ENCODE results near the gene NOS1AP.

NOS1AP gene

GRCh38 chr1:162270016-162270770 lies 200.7 kb downstream of the NOS1AP start:
- no peak for DNase-seq

GRCh38 chr1:162271972-162272371 lies 202.5 kb downstream of the NOS1AP start:
- no peak for DNase-seq

DNA sequence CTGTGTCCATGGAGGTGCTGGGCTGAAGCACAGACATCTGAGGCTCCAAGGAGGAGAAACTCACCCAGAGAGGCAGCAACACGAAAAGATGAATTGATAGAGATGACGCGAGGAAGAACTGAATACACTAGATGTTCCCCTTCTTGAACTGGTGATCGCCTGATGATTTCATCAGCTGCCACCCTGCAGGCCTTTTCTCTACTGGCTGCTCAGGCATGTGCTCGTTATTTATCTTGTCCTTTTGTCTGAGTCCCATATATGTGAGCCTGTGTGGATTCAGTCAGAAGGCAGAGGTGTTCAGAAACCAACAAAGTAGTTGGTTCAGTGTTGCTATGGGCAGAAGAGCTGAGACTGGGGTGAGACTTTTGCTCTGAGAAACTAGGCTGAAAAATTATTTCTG lies 202.9 kb downstream of the NOS1AP start:
- DNase-seq = no peak

DNA sequence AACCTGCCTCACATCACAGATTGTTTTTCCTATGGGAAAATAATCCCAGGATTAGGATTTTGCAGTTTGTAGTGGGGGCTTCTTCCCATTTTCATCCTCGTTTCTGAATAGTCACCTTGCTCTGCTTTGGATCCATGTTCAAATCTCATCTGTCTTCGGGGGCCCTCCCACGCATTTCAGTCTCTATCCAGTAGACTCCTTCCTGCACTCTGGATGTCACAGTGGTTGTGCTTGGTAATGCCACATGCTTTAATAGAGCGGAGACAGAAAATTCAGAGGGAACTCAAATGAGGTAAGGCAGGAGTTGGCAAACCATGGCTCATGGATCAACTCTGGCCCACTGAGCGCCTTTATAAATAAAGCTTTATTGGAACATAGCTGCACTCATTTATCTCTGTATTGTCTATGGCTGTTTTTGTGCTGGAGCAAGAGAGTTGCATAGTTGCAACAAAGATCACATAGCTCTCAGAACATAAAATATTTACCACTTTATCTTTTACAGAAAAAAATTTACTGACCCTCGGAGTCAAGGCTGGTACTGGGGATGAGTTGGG lies 206.2 kb downstream of the NOS1AP start:
- no peak for DNase-seq

DNA sequence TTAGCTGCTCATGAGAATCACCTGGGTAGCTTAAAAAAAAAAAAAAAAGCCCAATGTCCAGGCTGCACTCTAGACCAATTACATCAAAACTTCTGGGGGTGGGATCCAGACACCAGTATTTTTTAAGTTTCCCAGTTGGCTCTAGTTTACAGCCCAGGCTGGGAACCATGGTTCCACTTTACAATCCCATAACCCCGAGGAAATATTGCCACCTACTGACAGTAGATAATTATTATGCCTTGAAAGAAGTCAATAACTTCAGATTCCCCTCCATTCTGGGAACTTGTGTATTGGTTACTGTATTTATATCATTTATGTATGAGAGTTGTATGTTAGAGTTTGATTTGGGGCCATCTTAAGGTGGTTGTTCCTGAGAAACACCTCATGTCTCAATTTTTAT lies 207.0 kb downstream of the NOS1AP start:
- peak; percentile 37 for DNase-seq

DNA sequence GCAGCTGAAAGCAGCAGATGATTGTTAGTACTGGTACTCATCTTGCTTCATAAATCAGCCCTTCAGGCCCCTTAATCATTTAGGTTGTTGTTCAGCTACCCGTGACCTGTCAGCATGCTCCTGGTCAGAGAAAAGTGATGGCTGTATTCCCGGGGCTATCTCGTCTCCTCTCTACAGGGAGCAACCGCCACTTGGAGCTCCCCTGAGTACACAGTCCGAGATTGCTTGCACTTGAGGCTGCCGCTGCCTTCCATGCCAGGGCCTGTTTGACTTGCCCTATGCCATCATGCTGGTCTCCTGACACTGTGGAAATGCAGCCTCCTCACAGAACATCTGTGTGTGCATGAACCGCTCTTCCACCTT lies 209.6 kb downstream of the NOS1AP start:
- DNase-seq = no peak

GRCh38 chr1:162281426-162281825 lies 211.9 kb downstream of the NOS1AP start:
- no peak for DNase-seq

GRCh38 chr1:162283657-162284056 lies 214.2 kb downstream of the NOS1AP start:
- no peak for DNase-seq

DNA sequence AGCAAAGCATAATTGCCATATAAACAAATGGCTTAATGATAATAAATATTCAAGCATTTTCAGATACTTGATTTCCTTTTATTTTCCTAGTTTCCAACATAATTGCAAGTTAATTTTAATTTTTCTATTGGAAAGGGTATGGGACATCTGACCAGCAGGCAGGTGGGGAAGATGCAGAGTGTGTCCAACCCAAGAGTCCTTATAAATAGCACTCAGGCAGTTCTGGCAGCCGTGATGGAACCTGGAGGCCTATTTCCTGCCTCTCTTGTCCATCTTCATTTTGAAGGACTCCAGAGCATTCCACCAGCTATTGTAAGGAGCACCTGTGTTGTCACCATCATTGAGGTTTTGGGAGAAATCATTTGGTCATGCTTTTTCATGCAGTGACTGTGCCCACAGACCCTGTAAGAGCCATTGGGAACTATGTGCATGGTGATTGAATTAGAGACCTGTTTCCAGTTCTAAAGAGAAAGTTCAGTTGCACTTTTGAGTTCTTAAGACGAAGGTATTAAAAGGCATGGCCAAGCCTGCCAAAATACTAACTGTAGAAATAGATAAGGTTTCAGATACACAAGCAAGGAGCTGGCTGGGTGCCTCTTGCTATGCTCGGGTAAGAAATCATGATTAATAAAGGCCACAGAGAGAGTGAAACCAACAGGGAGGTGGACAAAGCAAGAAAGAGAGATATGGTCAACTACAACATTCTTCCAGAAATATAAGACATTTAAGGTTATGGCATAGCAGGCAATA lies 214.9 kb downstream of the NOS1AP start:
- no peak for DNase-seq

DNA sequence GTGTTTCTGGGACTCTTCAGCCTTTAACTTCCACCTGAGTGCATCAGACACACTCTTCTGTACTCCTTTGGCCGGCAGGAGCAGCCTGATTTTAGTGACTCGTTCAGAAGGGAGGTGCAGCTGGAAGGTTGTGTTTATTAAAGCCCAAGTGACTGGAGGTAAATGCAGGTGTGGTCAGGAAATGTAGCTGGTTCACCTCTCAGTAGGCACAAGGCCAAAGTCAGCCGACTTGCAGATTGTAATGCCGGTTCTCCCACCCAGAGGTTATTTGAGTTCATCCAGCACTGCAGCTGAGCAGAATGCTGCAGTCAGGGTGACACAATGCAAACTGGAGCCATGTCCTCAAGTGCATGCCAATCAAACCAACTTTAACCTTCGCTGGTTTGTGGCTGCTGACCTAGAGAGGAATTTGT lies 215.7 kb downstream of the NOS1AP start:
- no peak for DNase-seq

DNA sequence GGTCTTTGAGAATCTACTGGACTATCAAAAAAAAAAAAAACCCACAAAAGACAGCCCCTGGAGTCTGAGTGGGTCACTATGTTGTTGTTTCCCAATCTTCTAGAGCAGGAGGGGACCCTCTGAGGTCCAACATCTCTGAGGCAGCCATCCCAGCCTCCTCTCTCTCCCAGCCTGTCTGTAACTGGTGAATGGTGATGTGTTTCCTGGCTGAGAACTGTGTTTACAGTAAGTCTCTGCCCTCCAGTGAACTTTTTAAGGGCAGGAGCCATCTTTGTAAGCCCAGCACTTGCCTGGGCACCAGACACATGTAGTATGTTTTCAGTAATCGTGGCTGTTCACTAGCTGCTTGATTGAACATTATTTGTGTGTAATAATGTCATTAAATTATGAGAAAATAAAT lies 221.5 kb downstream of the NOS1AP start:
- no peak for DNase-seq

DNA sequence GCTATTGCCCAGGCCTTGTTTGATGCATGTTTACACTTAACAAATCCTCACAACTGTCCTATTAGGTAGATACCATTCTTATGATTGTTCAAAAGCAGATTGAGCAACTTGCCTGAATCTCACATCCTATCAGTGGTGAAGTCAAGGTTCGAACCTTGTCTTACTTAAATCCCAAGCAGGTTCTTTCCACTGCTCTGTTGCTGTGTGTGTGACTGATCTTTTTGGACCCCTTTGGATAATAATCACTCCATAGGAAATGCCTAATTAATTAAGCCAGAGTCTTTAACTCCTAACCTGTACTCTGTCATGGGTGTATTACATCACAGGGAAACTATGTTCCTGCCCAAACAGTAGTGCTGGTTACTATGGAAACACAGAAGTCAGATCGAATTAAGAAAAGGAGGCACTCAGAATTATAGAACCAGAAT lies 222.9 kb downstream of the NOS1AP start:
- DNase-seq = no peak

DNA sequence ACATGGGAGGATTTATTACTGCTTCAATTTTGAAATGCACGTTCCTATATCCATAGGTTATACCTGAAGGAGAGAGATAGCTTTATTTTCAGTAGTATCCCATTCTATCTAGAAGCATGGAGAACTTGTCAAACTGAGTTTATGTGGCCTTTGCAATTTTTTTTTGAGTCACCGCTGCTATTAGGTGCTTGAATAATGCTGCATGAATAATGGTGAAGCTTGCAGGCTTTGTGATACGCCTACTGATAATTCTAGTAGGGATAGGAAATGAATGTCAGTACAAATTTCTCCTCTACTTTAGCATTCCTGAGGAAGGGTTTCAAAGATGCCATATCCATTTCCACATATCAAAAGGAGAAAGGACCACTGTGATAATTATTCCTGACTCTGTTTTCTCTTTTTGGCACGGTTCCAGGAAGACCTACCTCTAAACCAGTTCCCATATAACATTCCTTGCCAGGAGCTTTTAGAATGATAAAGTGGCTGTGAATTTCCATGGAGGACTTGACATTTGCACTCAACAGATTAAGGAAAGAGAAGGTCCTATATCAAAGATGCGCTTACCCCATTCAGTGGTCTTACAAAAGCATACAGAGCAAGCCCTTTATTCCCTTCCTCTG lies 223.7 kb downstream of the NOS1AP start:
- no peak for DNase-seq

GRCh38 chr1:162294015-162294414 lies 224.5 kb downstream of the NOS1AP start:
- DNase-seq = no peak

GRCh38 chr1:162297208-162297607 lies 227.7 kb downstream of the NOS1AP start:
- DNase-seq = no peak

- no peak for DNase-seq
These were observed 228.8 kb downstream of the NOS1AP start for GRCh38 chr1:162298266-162298665.

DNA sequence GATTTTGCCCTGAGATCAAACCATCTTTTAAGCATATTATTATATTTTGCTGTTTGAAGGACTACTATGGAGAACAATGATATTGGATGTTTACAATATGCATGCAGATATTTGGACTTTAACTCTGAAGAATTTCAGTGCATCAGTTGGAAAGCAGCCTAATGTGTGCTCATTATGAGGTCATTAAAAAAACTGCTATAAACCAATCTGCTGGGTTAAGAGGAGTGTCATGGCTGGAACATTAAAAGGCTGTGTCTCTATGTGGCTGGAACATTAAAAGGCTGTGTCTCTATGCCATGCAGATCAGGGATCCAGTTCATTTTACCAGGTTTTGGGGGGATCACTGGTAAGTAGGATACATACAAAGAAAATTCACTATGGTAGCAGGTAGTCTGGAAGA lies 229.5 kb downstream of the NOS1AP start:
- DNase-seq = no peak

GRCh38 chr1:162300057-162300917 lies 230.8 kb downstream of the NOS1AP start:
- no peak for DNase-seq

DNA sequence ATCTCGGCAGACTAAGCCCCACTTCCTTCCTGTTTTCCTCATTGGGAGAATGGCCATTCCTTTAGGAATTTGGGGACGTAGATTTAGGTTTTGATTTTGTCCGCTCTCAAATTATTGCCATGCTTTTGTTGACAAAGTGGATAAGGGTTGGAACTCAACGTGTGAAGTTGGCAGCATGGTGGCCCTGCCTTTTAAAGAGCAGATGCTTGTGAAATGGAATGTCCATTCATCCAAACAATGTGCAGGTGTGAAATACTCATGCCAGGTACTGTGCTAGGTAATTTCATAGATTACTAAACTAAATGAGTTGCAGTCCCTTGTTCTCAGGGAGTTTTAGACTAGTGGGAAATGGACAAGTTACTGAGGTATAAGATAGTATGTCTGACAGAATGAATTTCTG lies 232.2 kb downstream of the NOS1AP start:
- no peak for DNase-seq

- no peak for DNase-seq
These were observed 233.0 kb downstream of the NOS1AP start for GRCh38 chr1:162302306-162303003.

DNA sequence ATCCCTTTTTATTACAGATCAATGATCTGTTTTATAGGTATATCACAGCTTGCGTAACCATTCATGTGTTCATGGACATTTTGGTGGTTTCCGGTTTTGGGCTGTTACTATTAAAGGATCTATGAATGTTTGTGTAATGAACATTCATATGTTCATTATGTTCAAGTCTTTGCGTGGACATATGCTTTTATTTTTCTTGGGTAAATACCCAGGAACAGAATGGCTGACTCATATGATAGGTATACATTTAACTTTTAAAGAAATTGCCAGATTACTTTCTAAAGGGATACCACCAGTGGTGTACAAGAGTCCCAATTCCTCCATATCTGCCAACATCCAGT lies 233.5 kb downstream of the NOS1AP start:
- DNase-seq = no peak

- no peak for DNase-seq
These were observed 235.2 kb downstream of the NOS1AP start for GRCh38 chr1:162304736-162305135.

Data from SHP77 treated with DMSO at 0.1 percent for 48 hours (cell line).